ENCODE data around the gene AAK1. TPM values are rescaled to one million over a fixed set of nuclear protein-coding genes. Genes with fewer than 3 reads are reported as not detected.
A peak's percentile ranks its signal among the peaks of the same experiment; 100 is the strongest.

The AAK1 gene
- total RNA-seq, 2 experiments from 2014 or later = 114 to 115 TPM

DNA sequence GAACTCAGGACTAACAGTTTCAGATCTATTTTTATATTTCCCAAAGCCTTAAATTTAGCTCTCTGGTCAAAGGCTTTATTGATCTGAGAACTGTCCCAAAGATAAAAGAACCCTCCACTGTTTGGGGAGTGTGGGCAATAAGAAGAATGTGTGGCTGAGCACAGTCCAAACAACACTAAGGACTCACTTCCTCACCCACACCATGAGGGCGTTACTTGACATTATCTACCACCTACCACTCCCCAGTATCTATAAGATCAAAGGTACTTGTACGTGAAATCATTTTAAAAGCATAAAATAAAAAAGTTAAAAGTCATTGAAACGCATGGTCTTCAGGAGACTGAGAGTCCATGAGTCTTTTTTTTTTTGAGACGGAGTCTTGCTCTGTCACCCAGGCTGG is 151.7 kb downstream of the AAK1 start:
- POLR2A ChIA-PET = interaction anchor here (0.7 to 1.0 kb wide), 2 partner anchors 14 to 15 kb away, joined by 3 to 4 read pairs; no protein-coding TSS in a partner anchor
- no peak for DNase-seq
- H3K4me1 Mint-ChIP-seq (ENCODE audit: low read depth) = peaks cover 41% of the 10 kb centered on the region
- peak overlapping the region; percentile 81 for H3K27ac Mint-ChIP-seq
- no peaks in the 10 kb centered on the region for H3K9me3 Mint-ChIP-seq
- H3K4me3 Mint-ChIP-seq = no peak overlapping the region
- CTCF ChIA-PET = no interaction called here
- ATAC-seq = no peak
- TF ChIP-seq, protein P1, sequence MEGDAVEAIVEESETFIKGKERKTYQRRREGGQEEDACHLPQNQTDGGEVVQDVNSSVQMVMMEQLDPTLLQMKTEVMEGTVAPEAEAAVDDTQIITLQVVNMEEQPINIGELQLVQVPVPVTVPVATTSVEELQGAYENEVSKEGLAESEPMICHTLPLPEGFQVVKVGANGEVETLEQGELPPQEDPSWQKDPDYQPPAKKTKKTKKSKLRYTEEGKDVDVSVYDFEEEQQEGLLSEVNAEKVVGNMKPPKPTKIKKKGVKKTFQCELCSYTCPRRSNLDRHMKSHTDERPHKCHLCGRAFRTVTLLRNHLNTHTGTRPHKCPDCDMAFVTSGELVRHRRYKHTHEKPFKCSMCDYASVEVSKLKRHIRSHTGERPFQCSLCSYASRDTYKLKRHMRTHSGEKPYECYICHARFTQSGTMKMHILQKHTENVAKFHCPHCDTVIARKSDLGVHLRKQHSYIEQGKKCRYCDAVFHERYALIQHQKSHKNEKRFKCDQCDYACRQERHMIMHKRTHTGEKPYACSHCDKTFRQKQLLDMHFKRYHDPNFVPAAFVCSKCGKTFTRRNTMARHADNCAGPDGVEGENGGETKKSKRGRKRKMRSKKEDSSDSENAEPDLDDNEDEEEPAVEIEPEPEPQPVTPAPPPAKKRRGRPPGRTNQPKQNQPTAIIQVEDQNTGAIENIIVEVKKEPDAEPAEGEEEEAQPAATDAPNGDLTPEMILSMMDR (IDR thresholded peaks at IDR 0.05) = no peak
- no peaks in the 10 kb centered on the region for H3K27me3 Mint-ChIP-seq
- peaks cover 40% of the 10 kb centered on the region for H3K36me3 Mint-ChIP-seq (ENCODE audit: low read depth)
- intact Hi-C loops (cut with micrococcal nuclease) = no loop called here

DNA sequence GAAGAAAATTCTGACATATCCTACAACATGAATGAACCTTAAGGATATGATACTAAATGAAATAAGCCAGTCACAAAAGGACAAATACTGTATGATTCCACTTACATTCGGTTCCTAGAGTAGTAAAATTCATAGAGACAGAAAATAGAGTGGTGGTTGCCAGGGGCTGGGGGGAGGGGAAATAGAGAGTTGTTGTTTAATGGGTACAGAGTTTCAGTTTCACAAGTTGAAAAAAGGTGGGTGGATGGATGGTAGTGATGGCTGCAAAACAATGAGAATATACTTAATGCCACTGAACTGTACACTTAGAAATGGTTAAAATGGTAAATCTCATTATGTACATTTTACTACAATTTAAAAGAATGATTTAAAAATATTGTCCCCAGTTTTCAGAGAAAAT is 153.1 kb downstream of the AAK1 start:
- intact Hi-C loops (cut with micrococcal nuclease) = no loop called here
- no peak overlapping the region for H3K4me3 Mint-ChIP-seq
- TF ChIP-seq, protein P1 (IDR thresholded peaks at IDR 0.05) = no peak

DNA sequence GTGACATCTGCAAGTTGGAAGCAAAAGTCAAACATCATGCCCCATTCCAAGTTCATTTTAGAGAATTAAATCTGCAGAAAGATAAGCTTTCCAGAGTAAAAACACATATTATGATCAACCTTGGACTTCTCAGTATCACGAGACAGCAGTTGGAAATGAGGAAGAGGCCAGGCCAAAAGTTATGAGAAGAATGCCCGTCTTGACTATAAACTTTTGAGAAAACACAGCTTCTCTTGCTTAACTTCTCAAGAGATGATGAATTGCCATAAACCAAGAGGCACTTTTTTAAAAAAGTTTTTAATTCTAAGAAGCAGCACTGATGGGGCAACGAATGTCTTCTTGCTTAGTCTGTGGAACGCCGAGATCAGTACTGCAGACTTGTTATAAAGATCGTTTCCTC is 153.7 kb downstream of the AAK1 start:
- H3K4me3 Mint-ChIP-seq = no peak overlapping the region
- intact Hi-C loops (cut with micrococcal nuclease) = no loop called here
- no peak for DNase-seq
- peak overlapping the region; percentile 40 for H3K27ac Mint-ChIP-seq
- peaks cover 43% of the 10 kb centered on the region for H3K4me1 Mint-ChIP-seq (ENCODE audit: low read depth)
- ATAC-seq = no peak
- CTCF ChIA-PET = no interaction called here
- peaks cover 47% of the 10 kb centered on the region for H3K36me3 Mint-ChIP-seq (ENCODE audit: low read depth)
- no peaks in the 10 kb centered on the region for H3K27me3 Mint-ChIP-seq
- TF ChIP-seq, protein P1 (IDR thresholded peaks at IDR 0.05) = no peak
- no peaks in the 10 kb centered on the region for H3K9me3 Mint-ChIP-seq
- POLR2A ChIA-PET = interaction anchor here (0.6 to 1.2 kb wide), 2 partner anchors 16 to 20 kb away, joined by 3 read pairs; no protein-coding TSS in a partner anchor

More for the DNA sequence above, 153.1 kb downstream of the AAK1 start:
- peak; percentile 81 for ATAC-seq
- POLR2A ChIA-PET = interaction anchor here (0.6 to 1.2 kb wide), 3 partner anchors 9 to 21 kb away, joined by 3 read pairs; no protein-coding TSS in a partner anchor
- CTCF ChIA-PET = no interaction called here
- Mint-ChIP-seq H3K9me3 (no peaks in the 10 kb centered on the region), H3K27me3 (no peaks in the 10 kb centered on the region), H3K4me1 (ENCODE audit: low read depth) (peaks cover 41% of the 10 kb centered on the region), H3K36me3 (ENCODE audit: low read depth) (peaks cover 43% of the 10 kb centered on the region), H3K27ac (peak overlapping the region; percentile 40)
- DNase-seq = peak; percentile 72

DNA sequence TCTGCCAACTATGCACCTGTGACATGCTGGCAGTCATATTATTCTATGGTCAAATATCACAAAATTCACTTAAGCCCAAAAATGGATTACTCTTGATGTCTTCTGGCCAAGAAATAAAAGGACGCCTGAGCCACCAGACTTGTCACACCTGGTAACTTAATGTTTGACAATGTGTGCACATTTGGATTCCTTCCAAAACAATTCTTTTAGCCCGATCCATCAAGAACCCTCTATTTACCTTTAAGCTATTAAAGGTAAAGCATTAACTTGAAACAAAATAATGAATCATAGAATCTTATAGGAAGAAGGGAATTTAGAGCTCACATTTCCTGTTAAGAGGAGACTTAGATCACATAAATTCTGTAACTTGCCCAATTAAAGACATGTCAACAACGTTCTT is 159.8 kb downstream of the AAK1 start:
- Mint-ChIP-seq H3K9me3 (no peaks in the 10 kb centered on the region), H3K4me3 (no peak overlapping the region), H3K36me3 (ENCODE audit: low read depth) (peaks cover 47% of the 10 kb centered on the region), H3K27me3 (no peaks in the 10 kb centered on the region), H3K4me1 (ENCODE audit: low read depth) (peaks cover 31% of the 10 kb centered on the region), H3K27ac (no peak overlapping the region)
- TF ChIP-seq, protein P1 (IDR thresholded peaks at IDR 0.05) = no peak
- ATAC-seq (no peak), DNase-seq (no peak)
- intact Hi-C loops (cut with micrococcal nuclease) = no loop called here
- POLR2A ChIA-PET = no interaction called here
- CTCF ChIA-PET = no interaction called here

DNA sequence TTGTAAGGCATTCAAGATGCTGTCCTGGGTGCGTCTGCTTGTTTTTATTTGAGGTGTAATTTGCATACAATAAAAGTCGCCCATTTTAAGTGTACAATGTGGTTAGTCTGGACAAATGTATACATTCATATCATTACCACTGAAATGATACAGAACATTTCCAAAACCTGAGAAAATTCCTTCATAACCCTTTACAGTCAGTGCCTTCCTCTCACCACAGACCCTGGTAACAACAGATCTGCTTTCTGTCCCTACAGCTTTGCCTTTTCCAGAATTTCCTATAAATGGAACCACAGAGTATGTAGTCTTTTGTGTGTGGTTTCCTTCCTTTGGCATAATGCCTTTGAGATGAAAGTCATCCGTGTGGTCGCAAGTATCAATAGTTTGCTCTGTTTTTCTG is 160.5 kb downstream of the AAK1 start:
- ChIA-PET POLR2A (no interaction called here), CTCF (no interaction called here)
- Mint-ChIP-seq H3K9me3 (no peaks in the 10 kb centered on the region), H3K27ac (no peak overlapping the region), H3K36me3 (ENCODE audit: low read depth) (peaks cover 45% of the 10 kb centered on the region), H3K4me3 (no peak overlapping the region), H3K4me1 (ENCODE audit: low read depth) (peaks cover 37% of the 10 kb centered on the region), H3K27me3 (no peaks in the 10 kb centered on the region)
- TF ChIP-seq, protein P1 (IDR thresholded peaks at IDR 0.05) = no peak
- no peak for DNase-seq
- no peak for ATAC-seq
- intact Hi-C loops (cut with micrococcal nuclease) = no loop called here
